Measurements from ENCODE around the gene CCL4.
"Not testable (repeated sequence)": the region's sequence is repeated elsewhere in the genome, so short reads cannot be mapped to it uniquely, and the experiment has no call there.

CCL4 gene

DNA sequence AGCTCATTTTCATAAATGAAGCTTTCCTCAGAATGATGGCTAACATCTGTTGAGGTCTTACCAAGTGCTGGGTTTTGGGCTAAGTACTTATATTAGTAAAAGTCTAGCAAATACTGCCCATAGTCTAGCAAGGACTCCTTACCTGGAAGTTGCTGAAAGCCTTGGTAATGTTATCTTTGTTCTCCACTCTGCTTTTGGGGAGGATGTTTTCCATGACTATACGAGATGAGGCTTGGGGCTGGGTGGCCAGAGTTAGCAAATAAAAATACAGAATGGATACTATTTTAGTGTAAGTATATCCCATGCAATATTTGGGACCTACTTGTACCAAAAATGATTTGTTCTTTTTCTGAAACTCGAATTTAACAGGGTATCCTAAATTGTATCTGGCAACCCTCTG is 31.9 kb upstream of the CCL4 start:
- no peaks in the 10 kb centered on the region for H3K36me3 ChIP-seq (ENCODE audit: insufficient read depth, low read length)
- H3K9me3 ChIP-seq (replicated peaks; ENCODE audit: low read length) = no peaks in the 10 kb centered on the region
- H3K4me3 ChIP-seq (ENCODE audit: low read length) = no peak overlapping the region
- H3K4me1 ChIP-seq (ENCODE audit: control insufficient read depth, insufficient read depth, low read length) = no peaks in the 10 kb centered on the region
- H3K4me2 ChIP-seq (ENCODE audit: low read length) = no peak overlapping the region
- H3K27me3 ChIP-seq (ENCODE audit: control insufficient read depth, insufficient read depth, low read length) = peaks cover 6% of the 10 kb centered on the region
- no peak overlapping the region for H3K9ac ChIP-seq (ENCODE audit: low read depth, low read length)

DNA sequence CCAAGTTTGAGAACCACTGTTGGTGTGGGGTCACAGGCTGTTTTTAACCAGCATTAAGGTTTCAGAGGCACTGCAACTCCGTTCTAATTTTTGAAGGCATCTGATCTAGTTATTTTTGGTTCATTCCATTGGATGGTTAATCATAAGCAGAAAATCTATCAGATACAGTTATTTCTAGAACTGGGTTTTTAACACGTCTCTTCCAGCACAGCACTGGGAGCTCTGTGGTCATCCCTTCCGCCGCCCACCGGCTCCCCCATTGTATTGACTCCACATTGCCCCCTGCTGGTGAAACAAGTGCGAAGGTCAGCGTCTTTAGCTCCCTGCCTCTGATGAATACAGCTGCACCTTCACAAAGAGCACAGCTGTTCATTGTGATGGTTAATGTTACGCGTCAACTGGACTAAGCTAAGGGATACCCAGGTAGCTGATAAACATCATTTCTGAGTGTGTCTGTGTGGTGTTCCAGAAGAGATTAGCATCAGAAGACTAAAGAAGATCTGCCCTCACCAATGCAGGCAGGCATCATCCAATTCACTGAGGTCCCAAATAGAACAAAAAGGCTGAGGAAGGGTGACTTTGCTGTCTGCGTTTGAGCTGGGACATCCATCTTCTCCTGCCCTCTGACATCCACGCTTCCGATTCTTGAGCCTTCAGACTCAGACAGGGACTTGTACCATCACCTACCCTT is 31.1 kb upstream of the CCL4 start:
- Histone ChIP-seq H3K36me3 (ENCODE audit: insufficient read depth, low read length) (no peaks in the 10 kb centered on the region), H3K4me1 (ENCODE audit: control insufficient read depth, insufficient read depth, low read length) (no peaks in the 10 kb centered on the region), H3K9me3 (replicated peaks; ENCODE audit: low read length) (no peaks in the 10 kb centered on the region), H3K4me2 (ENCODE audit: low read length) (no peak overlapping the region), H3K4me3 (ENCODE audit: low read length) (no peak overlapping the region), H3K9ac (ENCODE audit: low read depth, low read length) (no peak overlapping the region), H3K27me3 (ENCODE audit: control insufficient read depth, insufficient read depth, low read length) (peaks cover 6% of the 10 kb centered on the region)

DNA sequence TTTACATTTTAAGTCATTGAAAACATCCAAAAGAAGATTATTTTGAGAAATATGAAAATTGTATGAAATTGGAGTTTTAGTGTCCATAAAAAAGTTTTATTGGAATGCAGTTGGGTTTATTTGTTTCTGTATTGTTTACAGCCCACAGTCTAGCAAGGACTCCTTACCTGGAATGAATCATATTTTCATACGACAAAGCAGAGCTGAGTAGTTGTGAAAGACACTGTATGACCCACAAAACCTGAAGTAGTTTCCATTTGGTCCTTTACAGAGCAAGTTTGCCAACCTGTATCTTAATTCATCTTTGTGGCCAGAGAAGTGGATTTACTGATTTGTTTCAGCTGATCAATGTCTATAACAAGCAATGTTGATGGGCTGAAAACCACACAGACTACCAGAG is 29.3 kb upstream of the CCL4 start:
- Histone ChIP-seq H3K36me3 (ENCODE audit: insufficient read depth, low read length) (no peaks in the 10 kb centered on the region), H3K27me3 (ENCODE audit: control insufficient read depth, insufficient read depth, low read length) (peaks cover 6% of the 10 kb centered on the region), H3K9me3 (replicated peaks; ENCODE audit: low read length) (no peaks in the 10 kb centered on the region), H3K4me1 (ENCODE audit: control insufficient read depth, insufficient read depth, low read length) (no peaks in the 10 kb centered on the region), H3K4me2 (ENCODE audit: low read length) (no peak overlapping the region), H3K9ac (ENCODE audit: low read depth, low read length) (no peak overlapping the region), H3K4me3 (ENCODE audit: low read length) (no peak overlapping the region)

DNA sequence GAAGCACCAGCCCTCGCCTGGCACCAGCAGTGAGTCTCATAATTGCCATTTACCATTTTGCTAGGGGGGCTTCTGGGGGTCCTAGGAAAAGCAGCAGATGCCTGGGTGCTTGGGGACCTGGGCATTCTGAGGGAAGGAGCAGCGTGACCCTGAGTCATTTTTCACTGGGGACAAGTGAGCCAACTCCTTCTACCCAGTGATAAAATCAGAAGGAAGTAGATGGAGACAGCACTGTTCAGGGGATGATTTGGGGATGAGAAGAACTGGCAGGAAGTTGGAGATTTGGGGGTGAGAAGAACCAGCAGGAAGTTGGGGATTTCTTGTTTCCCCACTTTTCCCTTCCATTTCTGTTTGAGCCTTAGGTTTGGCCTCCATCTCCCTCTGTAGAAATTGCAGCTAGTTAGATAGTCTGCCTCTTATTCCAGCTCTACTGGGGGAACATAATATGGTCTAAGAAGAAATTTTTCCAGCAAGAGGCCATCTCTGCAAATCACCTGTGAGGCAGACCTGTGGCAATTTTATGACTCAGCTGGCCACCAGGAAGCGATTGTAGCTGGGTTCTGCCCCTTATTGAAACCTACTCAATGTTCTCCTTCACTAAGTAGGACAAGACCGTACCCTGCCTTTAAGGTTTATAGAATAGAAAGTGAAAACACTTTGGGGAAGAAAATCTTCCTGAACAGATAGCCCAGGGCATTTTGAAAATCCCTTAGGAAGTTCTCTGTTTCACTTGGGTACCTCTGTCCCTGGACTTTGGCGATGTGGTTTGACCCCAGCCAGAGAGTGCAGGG is 21.8 kb upstream of the CCL4 start:
- H3K4me3 ChIP-seq (ENCODE audit: low read length); H3K36me3 ChIP-seq (ENCODE audit: insufficient read depth, low read length); H3K27me3 ChIP-seq (ENCODE audit: control insufficient read depth, insufficient read depth, low read length); H3K9me3 ChIP-seq (replicated peaks; ENCODE audit: low read length); H3K4me2 ChIP-seq (ENCODE audit: low read length); H3K9ac ChIP-seq (ENCODE audit: low read depth, low read length); H3K4me1 ChIP-seq (ENCODE audit: control insufficient read depth, insufficient read depth, low read length): not testable (repeated sequence)

DNA sequence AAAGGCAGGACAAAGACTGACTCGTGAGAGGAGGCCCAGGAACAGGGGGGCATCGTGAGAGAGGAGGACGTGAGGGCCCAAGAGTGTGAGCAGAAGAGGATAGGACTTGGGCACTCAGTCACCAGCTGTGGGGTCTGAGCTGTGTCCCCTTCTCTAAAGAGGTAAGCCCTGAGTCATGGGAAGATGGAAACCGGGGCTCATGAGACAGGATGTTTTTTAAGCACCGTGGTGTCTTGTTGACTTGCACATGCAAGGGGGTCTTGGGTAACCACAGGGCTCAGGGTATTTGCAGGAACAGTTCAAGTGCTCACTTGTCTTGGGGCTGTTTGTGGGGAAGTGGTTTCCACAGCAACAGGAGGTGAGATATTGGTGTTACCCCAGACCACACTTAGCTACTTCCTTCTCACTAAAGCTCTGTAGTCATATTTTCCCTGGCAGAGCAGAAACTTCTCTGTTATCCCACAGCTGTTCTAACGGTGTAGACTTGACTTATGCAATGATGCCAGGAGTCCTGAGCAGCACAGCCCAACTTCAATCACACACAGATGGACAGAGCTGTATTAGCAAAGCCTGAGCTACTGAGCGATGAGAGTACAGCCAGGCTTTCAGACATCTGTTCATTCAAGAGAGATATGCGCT is 21.0 kb upstream of the CCL4 start:
- H3K4me2 ChIP-seq (ENCODE audit: low read length); H3K9me3 ChIP-seq (replicated peaks; ENCODE audit: low read length); H3K27me3 ChIP-seq (ENCODE audit: control insufficient read depth, insufficient read depth, low read length); H3K36me3 ChIP-seq (ENCODE audit: insufficient read depth, low read length); H3K9ac ChIP-seq (ENCODE audit: low read depth, low read length); H3K4me3 ChIP-seq (ENCODE audit: low read length); H3K4me1 ChIP-seq (ENCODE audit: control insufficient read depth, insufficient read depth, low read length): not testable (repeated sequence)

DNA sequence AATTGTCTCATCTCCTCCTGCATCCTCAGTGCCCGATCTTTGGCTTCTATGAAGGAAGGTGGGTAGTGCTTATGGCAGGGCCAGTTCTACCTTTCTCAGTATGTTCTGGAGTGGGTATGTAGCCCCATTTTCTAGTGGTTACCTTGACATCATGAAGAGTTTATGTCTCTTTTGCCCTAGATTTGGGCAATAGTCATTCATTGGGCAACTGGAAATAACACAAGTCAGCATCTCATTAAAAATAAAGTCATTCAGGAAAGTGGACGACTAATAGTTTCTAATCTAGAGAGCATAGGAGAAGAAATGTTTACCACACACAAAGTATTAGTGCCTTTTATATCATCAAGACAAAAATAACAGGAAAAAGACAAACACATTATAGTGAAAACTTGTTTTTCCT is 19.9 kb upstream of the CCL4 start:
- not testable (repeated sequence) for H3K4me1 ChIP-seq (ENCODE audit: control insufficient read depth, insufficient read depth, low read length); H3K4me3 ChIP-seq (ENCODE audit: low read length); H3K36me3 ChIP-seq (ENCODE audit: insufficient read depth, low read length); H3K9me3 ChIP-seq (replicated peaks; ENCODE audit: low read length); H3K4me2 ChIP-seq (ENCODE audit: low read length); H3K27me3 ChIP-seq (ENCODE audit: control insufficient read depth, insufficient read depth, low read length); H3K9ac ChIP-seq (ENCODE audit: low read depth, low read length)

DNA sequence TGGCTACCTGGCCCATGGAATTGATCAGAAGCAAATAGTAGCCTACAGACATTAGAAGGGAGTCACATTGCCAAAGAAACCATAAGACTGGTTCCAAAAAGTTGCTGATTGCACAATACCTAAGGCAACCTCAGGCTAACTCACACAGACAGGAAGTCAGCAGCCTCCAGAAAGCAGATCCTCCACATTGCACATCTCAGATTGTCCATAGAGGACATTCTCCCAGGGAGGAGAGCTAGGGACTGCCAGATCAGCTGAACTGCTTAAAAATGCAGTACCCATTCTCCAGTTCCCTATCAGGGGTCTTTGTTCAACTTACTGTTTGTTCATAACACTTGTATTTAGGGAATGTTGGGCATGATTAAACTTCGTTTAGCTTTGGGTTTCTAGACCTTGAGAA is 17.9 kb upstream of the CCL4 start:
- H3K4me2 ChIP-seq (ENCODE audit: low read length) = no peak overlapping the region
- no peaks in the 10 kb centered on the region for H3K36me3 ChIP-seq (ENCODE audit: insufficient read depth, low read length)
- no peaks in the 10 kb centered on the region for H3K9me3 ChIP-seq (replicated peaks; ENCODE audit: low read length)
- H3K4me3 ChIP-seq (ENCODE audit: low read length) = no peak overlapping the region
- no peaks in the 10 kb centered on the region for H3K27me3 ChIP-seq (ENCODE audit: control insufficient read depth, insufficient read depth, low read length)
- H3K9ac ChIP-seq (ENCODE audit: low read depth, low read length) = no peak overlapping the region
- no peaks in the 10 kb centered on the region for H3K4me1 ChIP-seq (ENCODE audit: control insufficient read depth, insufficient read depth, low read length)

DNA sequence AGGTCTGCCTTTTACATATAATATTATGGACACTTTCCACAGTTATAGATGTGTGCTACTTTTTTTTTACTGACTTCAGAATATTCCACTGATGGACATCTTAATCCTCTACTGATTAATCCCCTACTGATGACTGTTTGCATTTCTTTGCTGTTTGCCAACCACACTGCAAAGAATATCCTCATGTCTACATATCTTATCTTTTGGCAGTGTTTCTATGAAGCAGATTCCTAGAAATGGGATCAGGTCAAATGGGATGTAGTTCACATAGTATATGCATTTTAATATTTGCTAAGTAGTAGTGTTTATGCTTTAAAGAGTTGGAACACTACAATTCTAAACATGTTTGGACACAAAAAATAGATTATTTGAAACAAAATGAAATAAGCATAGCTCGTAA is 16.8 kb upstream of the CCL4 start:
- Histone ChIP-seq H3K4me1 (ENCODE audit: control insufficient read depth, insufficient read depth, low read length) (no peaks in the 10 kb centered on the region), H3K4me2 (ENCODE audit: low read length) (no peak overlapping the region), H3K27me3 (ENCODE audit: control insufficient read depth, insufficient read depth, low read length) (no peaks in the 10 kb centered on the region), H3K9me3 (replicated peaks; ENCODE audit: low read length) (no peaks in the 10 kb centered on the region), H3K36me3 (ENCODE audit: insufficient read depth, low read length) (no peaks in the 10 kb centered on the region), H3K4me3 (ENCODE audit: low read length) (no peak overlapping the region), H3K9ac (ENCODE audit: low read depth, low read length) (no peak overlapping the region)

DNA sequence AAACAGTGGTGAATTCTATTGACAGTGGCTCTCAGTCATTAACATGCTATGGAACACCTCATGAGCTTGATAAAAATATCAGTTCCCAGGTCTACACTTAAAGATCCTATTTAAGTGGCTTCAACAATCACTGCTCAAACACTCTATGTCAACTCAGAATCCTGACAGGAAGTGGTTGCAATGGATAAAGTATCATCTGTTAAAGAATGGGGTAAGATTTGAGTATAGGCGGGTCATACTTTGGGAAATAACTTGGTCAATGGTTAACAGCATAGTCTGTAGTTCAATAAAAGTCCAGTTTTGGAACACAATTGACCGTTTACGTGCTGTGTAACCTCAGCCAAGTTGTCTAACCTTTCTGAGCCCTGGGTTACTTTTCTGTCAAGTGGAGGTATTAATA is 16.2 kb upstream of the CCL4 start:
- not testable (repeated sequence) for H3K4me1 ChIP-seq (ENCODE audit: control insufficient read depth, insufficient read depth, low read length); H3K4me2 ChIP-seq (ENCODE audit: low read length); H3K9me3 ChIP-seq (replicated peaks; ENCODE audit: low read length); H3K4me3 ChIP-seq (ENCODE audit: low read length); H3K9ac ChIP-seq (ENCODE audit: low read depth, low read length); H3K36me3 ChIP-seq (ENCODE audit: insufficient read depth, low read length); H3K27me3 ChIP-seq (ENCODE audit: control insufficient read depth, insufficient read depth, low read length)

DNA sequence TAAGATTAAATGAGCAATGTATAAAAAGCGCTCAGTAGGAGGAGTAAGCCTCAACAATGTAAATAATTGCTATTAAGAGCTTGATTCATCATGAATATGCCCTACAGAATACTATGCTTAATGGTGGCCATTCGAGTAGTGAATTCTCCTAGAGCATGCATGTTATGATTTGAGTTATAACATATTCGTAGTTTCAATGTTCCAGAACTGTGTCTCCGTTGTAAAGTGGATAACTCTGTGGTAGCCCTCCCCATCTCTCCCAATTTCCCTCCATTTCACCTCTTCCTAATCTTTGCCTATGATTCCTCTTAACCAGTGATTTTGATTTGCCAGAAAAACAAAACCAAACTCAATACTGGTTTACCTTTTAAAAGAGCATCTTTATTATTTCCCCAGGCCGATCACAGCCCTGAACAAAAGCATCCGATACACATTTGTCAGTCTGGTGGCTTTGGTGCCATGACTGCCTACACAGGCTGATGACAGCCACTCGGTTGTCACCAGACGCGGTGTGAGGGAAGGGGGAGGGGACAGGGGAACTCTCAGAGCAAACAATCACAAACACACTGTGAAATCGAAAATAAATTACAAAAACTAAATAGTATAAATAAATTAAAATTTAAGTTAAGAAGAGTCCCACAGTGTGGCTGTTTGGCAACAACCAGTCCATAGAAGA is 15.6 kb upstream of the CCL4 start:
- not testable (repeated sequence) for H3K36me3 ChIP-seq (ENCODE audit: insufficient read depth, low read length); H3K4me1 ChIP-seq (ENCODE audit: control insufficient read depth, insufficient read depth, low read length); H3K27me3 ChIP-seq (ENCODE audit: control insufficient read depth, insufficient read depth, low read length); H3K9me3 ChIP-seq (replicated peaks; ENCODE audit: low read length); H3K9ac ChIP-seq (ENCODE audit: low read depth, low read length); H3K4me3 ChIP-seq (ENCODE audit: low read length); H3K4me2 ChIP-seq (ENCODE audit: low read length)

DNA sequence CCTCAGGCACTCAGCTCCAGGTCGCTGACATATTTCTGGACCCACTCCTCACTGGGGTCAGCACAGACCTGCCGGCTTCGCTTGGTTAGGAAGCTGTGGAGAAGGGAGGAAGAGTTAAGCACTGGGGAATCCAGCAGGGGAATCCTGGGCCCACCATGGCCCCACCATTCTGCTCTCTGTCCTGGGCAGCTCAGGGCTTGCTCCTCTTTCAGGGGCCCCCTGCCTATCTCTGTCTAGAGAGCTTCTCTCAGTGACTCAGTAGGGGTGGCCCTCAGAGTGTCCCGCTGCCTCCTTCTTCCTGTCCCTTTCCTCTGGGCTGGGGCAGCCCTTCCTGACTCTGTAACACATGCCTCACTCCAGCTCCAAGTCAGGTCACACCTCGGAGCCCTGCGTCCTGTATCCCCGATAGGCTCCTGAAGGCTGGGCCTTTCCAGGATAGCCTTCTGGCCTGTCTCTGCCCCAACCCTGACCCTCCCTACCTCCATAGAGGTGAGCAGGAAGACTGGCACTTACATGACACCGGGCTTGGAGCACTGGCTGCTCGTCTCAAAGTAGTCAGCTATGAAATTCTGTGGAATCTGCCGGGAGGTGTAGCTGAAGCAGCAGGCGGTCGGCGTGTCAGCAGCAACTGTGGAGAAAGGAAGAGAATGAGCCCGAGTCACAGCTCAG is 14.8 kb upstream of the CCL4 start:
- no peak overlapping the region for H3K4me3 ChIP-seq (ENCODE audit: low read length)

More for the DNA sequence above, 14.8 kb upstream of the CCL4 start:
- H3K4me2 ChIP-seq (ENCODE audit: low read length) = no peak overlapping the region
- H3K36me3 ChIP-seq (ENCODE audit: insufficient read depth, low read length) = no peaks in the 10 kb centered on the region
- H3K9ac ChIP-seq (ENCODE audit: low read depth, low read length) = no peak overlapping the region
- H3K27me3 ChIP-seq (ENCODE audit: control insufficient read depth, insufficient read depth, low read length) = no peaks in the 10 kb centered on the region
- H3K4me1 ChIP-seq (ENCODE audit: control insufficient read depth, insufficient read depth, low read length) = no peaks in the 10 kb centered on the region
- no peaks in the 10 kb centered on the region for H3K9me3 ChIP-seq (replicated peaks; ENCODE audit: low read length)
